RWPE2 (cell line): Measurements from ENCODE around the gene PCBP3.
A peak's percentile ranks its signal among the peaks of the same experiment; 100 is the strongest.

Source experiments
- ATAC-seq: fragments of 200-7000 bp; cut with Tn5 transposase; 3 replicates; pipeline ENCODE4 v1.9.1; 2021; ENCODE audit warnings: low read depth
- DNase-seq: peaks from one replicate; pipeline ENCODE4 v3.0.0-alpha.2; 2020; ENCODE audit warnings: low spot score
- H3K27ac ChIP-seq: fragments of 450-650 bp; 2 replicates; pipeline ENCODE4 v1.5.1; 2017; ENCODE audit warnings: mild to moderate bottlenecking; ENCODE audit not compliant: poor library complexity, severe bottlenecking
- H3K27me3 ChIP-seq: fragments of 250-450 bp; sonication (Bioruptor Pico); 2 replicates; pipeline ENCODE4 v1.5.1; 2021; ENCODE audit warnings: mild to moderate bottlenecking, moderate library complexity; ENCODE audit not compliant: insufficient read depth, poor library complexity, severe bottlenecking
- H3K36me3 ChIP-seq: fragments of 250-450 bp; sonication (Bioruptor Pico); 2 replicates; pipeline ENCODE4 v1.5.1; 2020; ENCODE audit warnings: low read depth, mild to moderate bottlenecking, moderate library complexity
- H3K4me1 ChIP-seq: fragments of 250-450 bp; sonication (Bioruptor Pico); 2 replicates; pipeline ENCODE4 v1.5.1; 2021; ENCODE audit warnings: mild to moderate bottlenecking, moderate library complexity; ENCODE audit not compliant: insufficient read depth, poor library complexity, severe bottlenecking
- H3K4me3 ChIP-seq: fragments of 250-450 bp; sonication (Bioruptor Pico); 2 replicates; pipeline ENCODE4 v1.5.1; 2021; ENCODE audit warnings: mild to moderate bottlenecking, moderate library complexity; ENCODE audit not compliant: severe bottlenecking
- H3K9me3 ChIP-seq: fragments of 250-450 bp; sonication (Bioruptor Pico); 2 replicates; pipeline ENCODE4 v1.5.1; 2021; ENCODE audit warnings: mild to moderate bottlenecking, moderate library complexity; ENCODE audit not compliant: severe bottlenecking
- TF ChIP-seq, protein P1 (sequence below): fragments of 450-650 bp; IDR thresholded peaks from one replicate; pipeline ENCODE4 v1.5.1; 2017; ENCODE audit warnings: mild to moderate bottlenecking, moderate library complexity; ENCODE audit not compliant: poor library complexity, severe bottlenecking

The PCBP3 gene

DNA sequence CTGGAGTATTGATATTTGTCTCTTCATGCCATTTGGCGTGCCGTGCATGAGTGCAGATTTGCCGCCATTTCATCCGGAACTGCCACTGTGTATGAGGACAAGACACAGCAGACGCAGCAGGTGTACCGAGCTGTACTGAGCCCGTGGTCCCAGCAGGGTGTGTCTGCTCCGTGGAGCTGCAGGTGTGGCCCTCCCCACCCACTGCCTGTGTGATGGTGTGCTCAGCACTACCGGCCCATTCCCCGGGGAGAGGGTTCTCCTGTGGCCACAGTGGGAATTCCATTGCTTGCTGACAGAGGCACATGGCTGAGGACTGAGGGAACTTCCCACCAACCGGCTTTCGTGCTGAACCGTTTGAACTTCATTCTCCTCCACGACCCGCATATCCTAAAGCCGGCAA lies 303.8 kb downstream of the PCBP3 start:
- ATAC-seq, result no peak
- Histone ChIP-seq H3K4me1 (peaks cover 9% of the 10 kb centered on the region), H3K27ac (no peak overlapping the region), H3K36me3 (no peaks in the 10 kb centered on the region), H3K4me3 (no peak overlapping the region), H3K27me3 (peaks cover 30% of the 10 kb centered on the region), H3K9me3 (no peaks in the 10 kb centered on the region)
- TF ChIP-seq, protein P1, sequence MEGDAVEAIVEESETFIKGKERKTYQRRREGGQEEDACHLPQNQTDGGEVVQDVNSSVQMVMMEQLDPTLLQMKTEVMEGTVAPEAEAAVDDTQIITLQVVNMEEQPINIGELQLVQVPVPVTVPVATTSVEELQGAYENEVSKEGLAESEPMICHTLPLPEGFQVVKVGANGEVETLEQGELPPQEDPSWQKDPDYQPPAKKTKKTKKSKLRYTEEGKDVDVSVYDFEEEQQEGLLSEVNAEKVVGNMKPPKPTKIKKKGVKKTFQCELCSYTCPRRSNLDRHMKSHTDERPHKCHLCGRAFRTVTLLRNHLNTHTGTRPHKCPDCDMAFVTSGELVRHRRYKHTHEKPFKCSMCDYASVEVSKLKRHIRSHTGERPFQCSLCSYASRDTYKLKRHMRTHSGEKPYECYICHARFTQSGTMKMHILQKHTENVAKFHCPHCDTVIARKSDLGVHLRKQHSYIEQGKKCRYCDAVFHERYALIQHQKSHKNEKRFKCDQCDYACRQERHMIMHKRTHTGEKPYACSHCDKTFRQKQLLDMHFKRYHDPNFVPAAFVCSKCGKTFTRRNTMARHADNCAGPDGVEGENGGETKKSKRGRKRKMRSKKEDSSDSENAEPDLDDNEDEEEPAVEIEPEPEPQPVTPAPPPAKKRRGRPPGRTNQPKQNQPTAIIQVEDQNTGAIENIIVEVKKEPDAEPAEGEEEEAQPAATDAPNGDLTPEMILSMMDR, result no peak
- DNase-seq, result no peak

DNA sequence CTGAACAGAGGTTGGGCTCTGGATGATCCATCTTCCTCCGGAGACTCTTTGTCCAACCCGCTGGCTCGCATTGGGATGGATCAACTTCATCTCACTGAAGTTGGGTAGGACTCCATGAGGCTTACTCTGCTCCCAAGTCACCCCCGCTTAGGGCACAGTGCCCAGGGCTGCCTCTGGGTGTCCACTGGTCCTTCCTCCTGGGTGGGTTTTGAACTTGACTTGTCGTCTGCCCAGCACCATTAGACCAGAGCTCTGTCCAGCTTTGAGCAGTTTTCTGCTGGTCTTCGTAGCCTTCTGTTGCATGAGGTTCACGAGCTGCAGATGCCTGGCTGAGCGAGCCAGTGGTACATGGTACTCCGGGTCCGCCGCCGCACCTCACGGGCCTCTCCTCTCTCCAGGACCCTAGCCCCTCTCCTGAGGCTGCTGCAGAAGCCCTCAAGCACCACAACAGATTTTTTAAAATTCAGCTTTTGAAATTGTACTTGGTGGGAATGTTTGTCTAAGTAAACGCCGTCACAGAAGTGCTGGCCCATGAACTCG lies 304.3 kb downstream of the PCBP3 start:
- DNase-seq (no peak), ATAC-seq (no peak)
- Histone ChIP-seq H3K4me1 (peaks cover 9% of the 10 kb centered on the region), H3K9me3 (no peaks in the 10 kb centered on the region), H3K36me3 (no peaks in the 10 kb centered on the region), H3K4me3 (no peak overlapping the region), H3K27ac (no peak overlapping the region), H3K27me3 (peaks cover 30% of the 10 kb centered on the region)
- TF ChIP-seq, protein P1, result no peak

GRCh38 chr21:45948576-45949141 lies 305.1 kb downstream of the PCBP3 start:
- ATAC-seq, result no peak
- H3K27me3 ChIP-seq, result peaks cover 30% of the 10 kb centered on the region
- no peaks in the 10 kb centered on the region for H3K9me3 ChIP-seq

GRCh38 chr21:45949928-45950739 lies 306.6 kb downstream of the PCBP3 start:
- H3K27ac ChIP-seq, result no peak overlapping the region
- peaks cover 30% of the 10 kb centered on the region for H3K27me3 ChIP-seq
- no peaks in the 10 kb centered on the region for H3K36me3 ChIP-seq
- H3K4me1 ChIP-seq, result peaks cover 9% of the 10 kb centered on the region
- H3K4me3 ChIP-seq, result no peak overlapping the region
- H3K9me3 ChIP-seq, result no peaks in the 10 kb centered on the region
- ATAC-seq, result peak; percentile 30; the same call in 2 of the 3 replicates
- DNase-seq, result peak; percentile 56
- TF ChIP-seq, protein P1, result no peak

More at GRCh38 chr21:45948576-45949141, 305.1 kb downstream of the PCBP3 start:
- TF ChIP-seq, protein P1, result no peak
- Histone ChIP-seq H3K36me3 (no peaks in the 10 kb centered on the region), H3K4me1 (peaks cover 9% of the 10 kb centered on the region), H3K4me3 (no peak overlapping the region), H3K27ac (no peak overlapping the region)
- no peak for DNase-seq
